Measurements from ENCODE around the gene ZNF629.

GRCh38 chr16:30747799-30748633 lies 39.0 kb downstream of the ZNF629 start, which contains the start of gene PHKG2:
- peak; percentile 88 for TF ChIP-seq POLR2A (IDR thresholded peaks at IDR 0.05; ENCODE audit: low read length)
- TF ChIP-seq GATA1 (IDR thresholded peaks at IDR 0.05; ENCODE audit: low read depth, low read length): no peak
